ENCODE results near the gene ST6GALNAC1. TPM values are rescaled to one million over a fixed set of nuclear protein-coding genes. Genes with fewer than 3 reads are reported as not detected.
A peak's percentile ranks its signal among the peaks of the same experiment; 100 is the strongest.

The ST6GALNAC1 gene
- total RNA-seq, 1 experiment from 2014 or later = not detected

GRCh38 chr17:76642994-76643393, 563 bp downstream of the ST6GALNAC1 start:
- TF ChIP-seq CTCF (IDR thresholded peaks at IDR 0.05; ENCODE audit: unreplicated experiment) = no peak
- intact Hi-C loops (cut with micrococcal nuclease) = no loop called here
- Mint-ChIP-seq H3K9me3 (ENCODE audit: unreplicated experiment) (no peaks in the 10 kb centered on the region), H3K27ac (ENCODE audit: low read depth, unreplicated experiment) (no peak overlapping the region), H3K27me3 (ENCODE audit: insufficient read depth, unreplicated experiment) (peaks cover 20% of the 10 kb centered on the region), H3K4me3 (ENCODE audit: unreplicated experiment) (no peak overlapping the region), H3K4me1 (ENCODE audit: insufficient read depth, unreplicated experiment) (peaks cover 22% of the 10 kb centered on the region), H3K36me3 (ENCODE audit: insufficient read depth, unreplicated experiment) (no peaks in the 10 kb centered on the region)
- ChIA-PET POLR2A (interaction anchor here (0.7 to 0.8 kb wide), 2 partner anchors 53 to 85 kb away, joined by 3 read pairs; no protein-coding TSS in a partner anchor), CTCF (no interaction called here)
- no peak for DNase-seq (ENCODE audit: unreplicated experiment)
- no TSS peak for BruUV-seq (replicated peaks)

GRCh38 chr17:76642032-76642561, 1.5 kb downstream of the ST6GALNAC1 start:
- Mint-ChIP-seq H3K27ac (ENCODE audit: low read depth, unreplicated experiment) (peak overlapping the region; percentile 49), H3K4me3 (ENCODE audit: unreplicated experiment) (no peak overlapping the region), H3K36me3 (ENCODE audit: insufficient read depth, unreplicated experiment) (no peaks in the 10 kb centered on the region), H3K27me3 (ENCODE audit: insufficient read depth, unreplicated experiment) (peaks cover 20% of the 10 kb centered on the region), H3K4me1 (ENCODE audit: insufficient read depth, unreplicated experiment) (peaks cover 22% of the 10 kb centered on the region), H3K9me3 (ENCODE audit: unreplicated experiment) (no peaks in the 10 kb centered on the region)
- ChIA-PET POLR2A (interaction anchor here (1.3 to 2.0 kb wide), 2 partner anchors 29 to 31 kb away, joined by 3 to 9 read pairs; no protein-coding TSS in a partner anchor), CTCF (interaction anchor here (1.5 kb wide), 1 partner anchor 18 kb away, joined by 8 read pairs; no protein-coding TSS in a partner anchor)
- intact Hi-C loops (cut with micrococcal nuclease) = no loop called here
- no TSS peak for BruUV-seq (replicated peaks)
- no peak for DNase-seq (ENCODE audit: unreplicated experiment)
- TF ChIP-seq CTCF (IDR thresholded peaks at IDR 0.05; ENCODE audit: unreplicated experiment) = no peak

- no peaks in the 10 kb centered on the region for H3K36me3 Mint-ChIP-seq (ENCODE audit: insufficient read depth, unreplicated experiment)
- BruUV-seq (replicated peaks) = no TSS peak
- POLR2A ChIA-PET = interaction anchor here (0.6 to 2.0 kb wide), 5 partner anchors 30 to 1606 kb away, joined by 3 to 9 read pairs (median 4); no protein-coding TSS in a partner anchor
- no peak for TF ChIP-seq CTCF (IDR thresholded peaks at IDR 0.05; ENCODE audit: unreplicated experiment)
- CTCF ChIA-PET = interaction anchor here (0.6 to 1.5 kb wide), 2 partner anchors 17 to 614 kb away, joined by 3 to 8 read pairs; no protein-coding TSS in a partner anchor
- H3K9me3 Mint-ChIP-seq (ENCODE audit: unreplicated experiment) = no peaks in the 10 kb centered on the region
- H3K27me3 Mint-ChIP-seq (ENCODE audit: insufficient read depth, unreplicated experiment) = peaks cover 17% of the 10 kb centered on the region
- intact Hi-C loops (cut with micrococcal nuclease) = no loop called here
- peaks cover 22% of the 10 kb centered on the region for H3K4me1 Mint-ChIP-seq (ENCODE audit: insufficient read depth, unreplicated experiment)
- no peak overlapping the region for H3K27ac Mint-ChIP-seq (ENCODE audit: low read depth, unreplicated experiment)
- H3K4me3 Mint-ChIP-seq (ENCODE audit: unreplicated experiment) = no peak overlapping the region
- peak; percentile 68 for DNase-seq (ENCODE audit: unreplicated experiment)
Measured at GRCh38 chr17:76641501-76641900, 2.1 kb downstream of the ST6GALNAC1 start.

- no peak overlapping the region for H3K27ac Mint-ChIP-seq (ENCODE audit: low read depth, unreplicated experiment)
- no peak for TF ChIP-seq CTCF (IDR thresholded peaks at IDR 0.05; ENCODE audit: unreplicated experiment)
- POLR2A ChIA-PET = interaction anchor here (0.6 to 2.0 kb wide), 6 partner anchors 30 to 1605 kb away, joined by 3 to 9 read pairs (median 4); no protein-coding TSS in a partner anchor
Measured at GRCh38 chr17:76640550-76641380, 2.8 kb downstream of the ST6GALNAC1 start.

More at GRCh38 chr17:76640550-76641380, 2.8 kb downstream of the ST6GALNAC1 start:
- no peak for DNase-seq (ENCODE audit: unreplicated experiment)
- no peaks in the 10 kb centered on the region for H3K36me3 Mint-ChIP-seq (ENCODE audit: insufficient read depth, unreplicated experiment)
- intact Hi-C loops (cut with micrococcal nuclease) = no loop called here
- no peaks in the 10 kb centered on the region for H3K9me3 Mint-ChIP-seq (ENCODE audit: unreplicated experiment)
- peaks cover 22% of the 10 kb centered on the region for H3K4me1 Mint-ChIP-seq (ENCODE audit: insufficient read depth, unreplicated experiment)
- no TSS peak for BruUV-seq (replicated peaks)
- H3K27me3 Mint-ChIP-seq (ENCODE audit: insufficient read depth, unreplicated experiment) = peaks cover 10% of the 10 kb centered on the region
- CTCF ChIA-PET = interaction anchor here (0.6 to 1.5 kb wide), 2 partner anchors 16 to 614 kb away, joined by 3 to 8 read pairs; no protein-coding TSS in a partner anchor
- H3K4me3 Mint-ChIP-seq (ENCODE audit: unreplicated experiment) = no peak overlapping the region

All from MCF 10A (cell line).